WTC11 (cell line): ENCODE data around the gene SPAG4. TPM values are rescaled to one million over a fixed set of nuclear protein-coding genes. Genes with fewer than 3 reads are reported as not detected.

Experiments
- ATAC-seq: fragments of 200-7000 bp; cut with Tn5 transposase; 2 replicates; pipeline ENCODE4 v1.10.0; 2021; ENCODE audit warnings: mild to moderate bottlenecking, moderate library complexity
- CTCF ChIA-PET: fragments of 300-600 bp; sonication (Branson Sonifier 250); formaldehyde crosslinking; loops from one replicate; lab custom pipeline; 2021; ENCODE audit warnings: antibody characterized with exemption; lab: Charles Lee
- POLR2A ChIA-PET: fragments of 350-600 bp; sonication (Branson Sonifier 250); formaldehyde crosslinking; loops from one replicate; lab custom pipeline; 2021; ENCODE audit warnings: antibody characterized with exemption; lab: Charles Lee
- DNase-seq: peaks from one replicate; pipeline ENCODE4 v3.0.0; 2021; ENCODE audit warnings: low spot score
- H3K27ac Mint-ChIP-seq: 2 replicates; pipeline ENCODE4 v1.8.0; 2021; ENCODE audit warnings: mixed read lengths
- H3K27me3 Mint-ChIP-seq: 2 replicates; pipeline ENCODE4 v1.8.0; 2021; ENCODE audit warnings: low read depth, mild to moderate bottlenecking, moderate library complexity, mixed read lengths
- H3K36me3 Mint-ChIP-seq: 2 replicates; pipeline ENCODE4 v1.8.0; 2021; ENCODE audit warnings: mixed read lengths
- H3K4me1 Mint-ChIP-seq: 2 replicates; pipeline ENCODE4 v1.8.0; 2022; ENCODE audit warnings: mixed read lengths
- H3K4me3 Mint-ChIP-seq: 2 replicates; pipeline ENCODE4 v1.8.0; 2021; ENCODE audit warnings: mild to moderate bottlenecking, moderate library complexity, mixed read lengths
- H3K9me3 Mint-ChIP-seq: 2 replicates; pipeline ENCODE4 v1.8.0; 2021; ENCODE audit warnings: mixed read lengths
- E2F1 ChIP-seq: sonication (generic); formaldehyde crosslinking; IDR thresholded peaks from 2 replicates; pipeline ENCODE4 v1.8.0; 2022; ENCODE audit warnings: mild to moderate bottlenecking, missing genetic modification reagents
- E2F4 ChIP-seq: sonication (generic); formaldehyde crosslinking; IDR thresholded peaks from 2 replicates; pipeline ENCODE4 v1.8.1; 2022; ENCODE audit warnings: low read depth, mild to moderate bottlenecking, moderate library complexity, missing genetic modification reagents, borderline replicate concordance
- EMX1 ChIP-seq: fragments of 250-450 bp; sonication (Bioruptor Pico); IDR thresholded peaks from 2 replicates; pipeline ENCODE4 v1.8.0; 2021; ENCODE audit warnings: mild to moderate bottlenecking
- ERG ChIP-seq: fragments of 250-450 bp; sonication (Bioruptor Pico); IDR thresholded peaks from 2 replicates; pipeline ENCODE4 v1.8.0; 2021; ENCODE audit warnings: mild to moderate bottlenecking
- GRHL2 ChIP-seq: fragments of 250-450 bp; sonication (Bioruptor Pico); IDR thresholded peaks from 2 replicates; pipeline ENCODE4 v1.8.0; 2022; ENCODE audit warnings: mild to moderate bottlenecking, moderate library complexity; ENCODE audit not compliant: insufficient replicate concordance, severe bottlenecking
- GTF2I ChIP-seq: fragments of 250-450 bp; sonication (Bioruptor Pico); conservative IDR thresholded peaks from 2 replicates; pipeline ENCODE4 v1.4.0; 2021; ENCODE audit warnings: mild to moderate bottlenecking
- HMGA2 ChIP-seq: fragments of 250-450 bp; sonication (Bioruptor Pico); IDR thresholded peaks from 2 replicates; pipeline ENCODE4 v1.4.0; 2021; ENCODE audit warnings: mild to moderate bottlenecking, moderate library complexity
- JUN ChIP-seq: sonication (generic); formaldehyde crosslinking; IDR thresholded peaks from 2 replicates; pipeline ENCODE4 v1.8.0; 2023; ENCODE audit warnings: mild to moderate bottlenecking, missing genetic modification reagents
- MYBL2 ChIP-seq: sonication (generic); formaldehyde crosslinking; IDR thresholded peaks from 2 replicates; pipeline ENCODE4 v1.8.1; 2023; ENCODE audit warnings: mild to moderate bottlenecking, moderate library complexity, missing genetic modification reagents
- NFYB ChIP-seq: sonication (generic); formaldehyde crosslinking; conservative IDR thresholded peaks from 2 replicates; pipeline ENCODE4 v1.8.0; 2022; ENCODE audit warnings: low read depth, missing genetic modification reagents
- NR2C2 ChIP-seq: sonication (generic); formaldehyde crosslinking; IDR thresholded peaks from 2 replicates; pipeline ENCODE4 v1.8.0; 2022; ENCODE audit warnings: mild to moderate bottlenecking, missing genetic modification reagents
- SP1 ChIP-seq: sonication (generic); formaldehyde crosslinking; conservative IDR thresholded peaks from 2 replicates; pipeline ENCODE4 v1.8.1; 2022; ENCODE audit warnings: missing genetic modification reagents
- ZNF121 ChIP-seq: sonication (generic); formaldehyde crosslinking; IDR thresholded peaks from 2 replicates; pipeline ENCODE4 v1.8.0; 2023; ENCODE audit warnings: missing genetic modification reagents
- ZNF219 ChIP-seq: sonication (generic); formaldehyde crosslinking; IDR thresholded peaks from 2 replicates; pipeline ENCODE4 v1.8.0; 2023; ENCODE audit warnings: missing genetic modification reagents, mild to moderate bottlenecking, borderline replicate concordance
- ZNF281 ChIP-seq: sonication (generic); formaldehyde crosslinking; IDR thresholded peaks from 2 replicates; pipeline ENCODE4 v1.8.0; 2023; ENCODE audit warnings: mild to moderate bottlenecking, missing genetic modification reagents
- ZSCAN18 ChIP-seq: fragments of 250-450 bp; sonication (Bioruptor Pico); IDR thresholded peaks from 2 replicates; pipeline ENCODE4 v2.1.2; 2022; ENCODE audit warnings: mild to moderate bottlenecking, moderate library complexity
- total RNA-seq: library from RNA; stranded (reverse); gene quantifications from 3 replicates; pipeline ENCODE4 v1.2.3, GENCODE V29; 2021
- TF ChIP-seq, protein P1 (sequence below): fragments of 250-450 bp; sonication (Bioruptor Pico); IDR thresholded peaks from 2 replicates; pipeline ENCODE4 v1.9.0; 2021; ENCODE audit warnings: mild to moderate bottlenecking
- TF ChIP-seq, protein P2 (sequence below): sonication (generic); formaldehyde crosslinking; IDR thresholded peaks from 2 replicates; pipeline ENCODE4 v1.8.1; 2023; ENCODE audit warnings: mild to moderate bottlenecking, missing genetic modification reagents, moderate library complexity

Gene SPAG4
- total RNA-seq, 1 experiment from 2014 or later: 3.5 TPM

DNA sequence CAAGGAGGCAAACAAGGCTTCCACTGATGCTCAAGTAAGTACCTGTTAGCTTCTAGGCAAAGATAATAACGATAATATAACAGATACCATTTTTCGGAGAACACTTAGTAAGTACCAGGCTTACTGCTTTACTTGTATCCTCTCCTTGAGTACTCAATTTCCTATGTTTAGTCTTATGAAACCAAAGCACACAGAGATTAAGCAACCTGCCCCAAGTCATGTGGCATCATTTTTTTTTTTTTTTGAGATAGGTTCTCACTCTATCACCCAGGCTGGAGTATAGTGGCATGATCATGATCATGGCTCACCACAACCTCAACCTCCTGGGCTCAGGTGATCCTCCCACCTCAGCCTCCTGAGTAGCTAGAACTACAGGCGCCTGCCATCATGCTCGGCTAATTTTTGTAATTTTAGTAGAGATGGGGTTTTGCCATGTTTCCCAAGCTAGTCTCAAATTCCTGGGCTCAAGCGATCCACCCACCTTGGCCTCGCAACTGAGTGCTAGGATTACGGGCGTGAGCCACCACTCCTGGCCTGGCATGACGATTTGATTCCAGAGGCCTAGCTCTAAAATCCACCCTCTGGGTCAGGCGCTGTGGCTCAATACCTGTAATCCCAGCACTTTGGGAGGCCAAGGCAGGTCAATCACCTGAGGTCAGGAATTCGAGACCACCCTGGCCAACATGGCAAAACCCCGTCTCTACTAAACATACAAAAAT lies 14.0 kb downstream of the SPAG4 start:
- ChIA-PET POLR2A (no interaction called here), CTCF (interaction anchor here (1.2 kb wide), 1 partner anchor 11 kb away, joined by 8 read pairs; no protein-coding TSS in a partner anchor)
- TF ChIP-seq GRHL2: no peak
- TF ChIP-seq JUN (CRISPR knock-in tag): no peak
- no peak for TF ChIP-seq GTF2I
- TF ChIP-seq NFYB (CRISPR knock-in tag): no peak
- TF ChIP-seq ZNF121 (CRISPR knock-in tag): no peak
- H3K36me3 Mint-ChIP-seq: peaks cover 65% of the 10 kb centered on the region
- H3K4me3 Mint-ChIP-seq: no peak overlapping the region
- no peaks in the 10 kb centered on the region for H3K4me1 Mint-ChIP-seq
- no peak overlapping the region for H3K27ac Mint-ChIP-seq
- DNase-seq (no peak), ATAC-seq (no peak)
- no peaks in the 10 kb centered on the region for H3K27me3 Mint-ChIP-seq
- H3K9me3 Mint-ChIP-seq: peaks cover 4% of the 10 kb centered on the region; the same call in 1 of the 2 replicates

DNA sequence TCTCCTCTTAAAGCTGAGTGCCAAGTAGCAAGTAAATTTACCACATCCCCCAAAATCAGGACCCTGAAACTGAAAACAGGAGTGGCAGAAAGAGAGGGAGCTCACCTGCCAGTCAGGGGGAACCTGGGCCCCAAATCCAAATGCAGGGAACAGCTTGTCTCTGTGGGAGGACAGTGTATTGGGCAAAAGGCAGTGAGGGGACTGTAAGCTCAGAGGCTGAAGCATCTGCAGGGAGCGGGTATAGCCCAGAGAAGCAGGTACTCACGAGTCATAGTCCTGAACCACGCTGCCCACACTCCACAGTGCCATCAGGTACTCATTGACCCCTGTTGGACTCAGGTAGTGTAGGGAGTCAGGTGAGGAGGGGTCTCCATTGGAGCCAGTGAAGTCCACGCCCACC lies 15.0 kb downstream of the SPAG4 start:
- H3K27ac Mint-ChIP-seq: no peak overlapping the region
- DNase-seq: no peak
- TF ChIP-seq HMGA2: no peak
- TF ChIP-seq, protein P1, sequence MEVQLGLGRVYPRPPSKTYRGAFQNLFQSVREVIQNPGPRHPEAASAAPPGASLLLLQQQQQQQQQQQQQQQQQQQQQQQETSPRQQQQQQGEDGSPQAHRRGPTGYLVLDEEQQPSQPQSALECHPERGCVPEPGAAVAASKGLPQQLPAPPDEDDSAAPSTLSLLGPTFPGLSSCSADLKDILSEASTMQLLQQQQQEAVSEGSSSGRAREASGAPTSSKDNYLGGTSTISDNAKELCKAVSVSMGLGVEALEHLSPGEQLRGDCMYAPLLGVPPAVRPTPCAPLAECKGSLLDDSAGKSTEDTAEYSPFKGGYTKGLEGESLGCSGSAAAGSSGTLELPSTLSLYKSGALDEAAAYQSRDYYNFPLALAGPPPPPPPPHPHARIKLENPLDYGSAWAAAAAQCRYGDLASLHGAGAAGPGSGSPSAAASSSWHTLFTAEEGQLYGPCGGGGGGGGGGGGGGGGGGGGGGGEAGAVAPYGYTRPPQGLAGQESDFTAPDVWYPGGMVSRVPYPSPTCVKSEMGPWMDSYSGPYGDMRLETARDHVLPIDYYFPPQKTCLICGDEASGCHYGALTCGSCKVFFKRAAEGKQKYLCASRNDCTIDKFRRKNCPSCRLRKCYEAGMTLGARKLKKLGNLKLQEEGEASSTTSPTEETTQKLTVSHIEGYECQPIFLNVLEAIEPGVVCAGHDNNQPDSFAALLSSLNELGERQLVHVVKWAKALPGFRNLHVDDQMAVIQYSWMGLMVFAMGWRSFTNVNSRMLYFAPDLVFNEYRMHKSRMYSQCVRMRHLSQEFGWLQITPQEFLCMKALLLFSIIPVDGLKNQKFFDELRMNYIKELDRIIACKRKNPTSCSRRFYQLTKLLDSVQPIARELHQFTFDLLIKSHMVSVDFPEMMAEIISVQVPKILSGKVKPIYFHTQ (CRISPR knock-in tag): no peak
- TF ChIP-seq E2F4 (CRISPR knock-in tag): no peak
- no peak for TF ChIP-seq E2F1 (CRISPR knock-in tag)
- no peak for TF ChIP-seq MYBL2 (CRISPR knock-in tag)
- no peak for TF ChIP-seq SP1 (CRISPR knock-in tag)
- TF ChIP-seq, protein P2, sequence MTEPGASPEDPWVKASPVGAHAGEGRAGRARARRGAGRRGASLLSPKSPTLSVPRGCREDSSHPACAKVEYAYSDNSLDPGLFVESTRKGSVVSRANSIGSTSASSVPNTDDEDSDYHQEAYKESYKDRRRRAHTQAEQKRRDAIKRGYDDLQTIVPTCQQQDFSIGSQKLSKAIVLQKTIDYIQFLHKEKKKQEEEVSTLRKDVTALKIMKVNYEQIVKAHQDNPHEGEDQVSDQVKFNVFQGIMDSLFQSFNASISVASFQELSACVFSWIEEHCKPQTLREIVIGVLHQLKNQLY (CRISPR knock-in tag): no peak
- TF ChIP-seq ERG (CRISPR knock-in tag): no peak
- no peak for TF ChIP-seq EMX1 (CRISPR knock-in tag)
- no peak for TF ChIP-seq ZNF281 (CRISPR knock-in tag)
- TF ChIP-seq ZNF219 (CRISPR knock-in tag): no peak
- TF ChIP-seq ZSCAN18: no peak
- no peak for TF ChIP-seq NR2C2 (CRISPR knock-in tag)
- TF ChIP-seq, all 79 proteins: peak for 0
- peaks cover 59% of the 10 kb centered on the region for H3K36me3 Mint-ChIP-seq
- no peak overlapping the region for H3K4me3 Mint-ChIP-seq
- H3K9me3 Mint-ChIP-seq: peaks cover 2% of the 10 kb centered on the region; the same call in 1 of the 2 replicates
- CTCF ChIA-PET: interaction anchor here (1.2 to 2.0 kb wide), 2 partner anchors 12 to 26 kb away, joined by 8 read pairs; no protein-coding TSS in a partner anchor
- no peaks in the 10 kb centered on the region for H3K4me1 Mint-ChIP-seq
- no peaks in the 10 kb centered on the region for H3K27me3 Mint-ChIP-seq
- ATAC-seq: no peak
- POLR2A ChIA-PET: no interaction called here
